ENCODE data around the gene CHIC2.
A peak's percentile ranks its signal among the peaks of the same experiment; 100 is the strongest.

GRCh38 chr4:54082168-54082567 lies 17.8 kb upstream of the CHIC2 start:
- TF ChIP-seq POLR2A (IDR thresholded peaks at IDR 0.05; ENCODE audit: low read depth, low read length) = no peak
- TF ChIP-seq RAD21 (IDR thresholded peaks at IDR 0.05; ENCODE audit: low read length) = no peak
- no peak for TF ChIP-seq CTCF (conservative IDR thresholded peaks at IDR 0.05; ENCODE audit: low read depth, low read length)
- peak; percentile 94 for TF ChIP-seq FOS (IDR thresholded peaks at IDR 0.05; ENCODE audit: low read depth, low read length)
